GM18907 (cell line): ENCODE measurements around the gene AIFM3.
"Not testable (repeated sequence)": the region's sequence is repeated elsewhere in the genome, so short reads cannot be mapped to it uniquely, and the experiment has no call there.

Experiments
- ATAC-seq: cut with Tn5 transposase; IDR thresholded peaks from one replicate; pipeline ENCODE4 v1.9.1; 2021; ENCODE audit warnings: mild to moderate bottlenecking, moderate library complexity; ENCODE audit not compliant: unreplicated experiment

AIFM3 gene, protein sequence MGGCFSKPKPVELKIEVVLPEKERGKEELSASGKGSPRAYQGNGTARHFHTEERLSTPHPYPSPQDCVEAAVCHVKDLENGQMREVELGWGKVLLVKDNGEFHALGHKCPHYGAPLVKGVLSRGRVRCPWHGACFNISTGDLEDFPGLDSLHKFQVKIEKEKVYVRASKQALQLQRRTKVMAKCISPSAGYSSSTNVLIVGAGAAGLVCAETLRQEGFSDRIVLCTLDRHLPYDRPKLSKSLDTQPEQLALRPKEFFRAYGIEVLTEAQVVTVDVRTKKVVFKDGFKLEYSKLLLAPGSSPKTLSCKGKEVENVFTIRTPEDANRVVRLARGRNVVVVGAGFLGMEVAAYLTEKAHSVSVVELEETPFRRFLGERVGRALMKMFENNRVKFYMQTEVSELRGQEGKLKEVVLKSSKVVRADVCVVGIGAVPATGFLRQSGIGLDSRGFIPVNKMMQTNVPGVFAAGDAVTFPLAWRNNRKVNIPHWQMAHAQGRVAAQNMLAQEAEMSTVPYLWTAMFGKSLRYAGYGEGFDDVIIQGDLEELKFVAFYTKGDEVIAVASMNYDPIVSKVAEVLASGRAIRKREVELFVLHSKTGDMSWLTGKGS

DNA sequence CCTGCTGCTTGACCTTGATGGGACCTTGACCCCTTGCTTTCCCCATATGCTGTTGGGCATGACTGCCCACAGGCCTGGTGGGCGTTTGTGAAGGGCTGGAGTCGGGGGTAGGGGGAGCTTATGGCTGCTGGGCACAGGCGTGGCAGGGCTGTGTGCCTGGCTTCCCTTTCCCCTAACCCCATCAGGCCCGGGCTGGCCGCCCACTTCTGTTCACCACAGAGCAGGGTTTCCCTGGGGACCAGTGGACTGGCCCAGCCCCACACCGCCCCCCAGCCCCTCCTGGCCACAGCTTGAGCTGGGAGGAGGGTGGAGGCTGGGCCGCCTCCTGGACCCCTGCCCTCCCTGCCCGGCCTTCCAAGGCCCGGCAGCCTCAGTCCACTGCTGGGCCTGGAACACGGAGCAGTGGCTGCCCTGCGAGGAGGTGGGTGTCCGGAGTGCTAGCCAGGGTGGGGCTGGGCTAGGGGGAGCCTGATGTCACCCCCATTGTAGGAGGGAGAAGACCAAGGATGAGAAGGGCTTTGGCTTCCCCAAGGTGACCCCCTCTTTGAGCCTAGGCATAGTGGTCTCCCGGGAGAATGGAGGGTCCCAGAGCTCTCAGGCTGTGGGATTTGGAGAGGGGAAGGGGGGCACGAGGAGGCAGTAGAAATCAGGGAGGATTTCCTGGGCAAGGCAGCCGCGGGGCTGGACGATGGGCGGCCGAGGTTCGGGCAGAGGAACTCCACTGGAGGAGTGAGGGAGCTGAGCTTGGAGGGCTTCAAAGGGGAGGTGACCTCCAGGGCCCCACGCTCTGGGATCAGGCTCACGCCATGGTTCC lies at the start of gene AIFM3:
Gene AIFM3 (plus strand): TSS at position 373 of the 814 bp plus-strand sequence. CDS start 690 bp downstream, outside the sequence.
- no peak for ATAC-seq

DNA sequence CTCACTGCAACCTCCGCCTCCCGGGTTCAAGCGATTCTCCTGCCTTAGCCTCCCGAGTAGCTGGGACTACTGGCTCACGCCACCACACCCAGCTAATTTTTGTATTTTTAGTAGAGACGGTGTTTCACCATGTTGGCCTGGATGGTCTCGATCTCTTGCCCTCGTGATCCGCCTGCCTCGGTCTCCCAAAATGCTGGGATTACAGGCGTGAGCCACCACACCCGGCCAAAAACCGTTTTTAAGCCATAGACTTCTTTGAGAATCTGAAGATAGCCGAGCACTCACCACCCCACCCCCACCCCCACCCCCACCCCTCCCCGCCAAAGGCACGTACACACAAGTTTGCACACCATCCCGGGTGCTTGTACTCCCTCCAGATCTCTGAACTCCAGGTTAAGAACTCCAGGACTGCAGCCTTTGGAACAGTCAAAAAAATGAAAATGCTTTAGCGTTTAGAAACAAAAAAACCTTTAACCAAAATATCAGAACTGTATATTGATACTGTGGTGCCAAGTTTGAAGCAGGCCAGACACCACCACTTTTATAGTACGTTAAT lies 48.3 kb upstream of the AIFM3 start:
- ATAC-seq: no peak

DNA sequence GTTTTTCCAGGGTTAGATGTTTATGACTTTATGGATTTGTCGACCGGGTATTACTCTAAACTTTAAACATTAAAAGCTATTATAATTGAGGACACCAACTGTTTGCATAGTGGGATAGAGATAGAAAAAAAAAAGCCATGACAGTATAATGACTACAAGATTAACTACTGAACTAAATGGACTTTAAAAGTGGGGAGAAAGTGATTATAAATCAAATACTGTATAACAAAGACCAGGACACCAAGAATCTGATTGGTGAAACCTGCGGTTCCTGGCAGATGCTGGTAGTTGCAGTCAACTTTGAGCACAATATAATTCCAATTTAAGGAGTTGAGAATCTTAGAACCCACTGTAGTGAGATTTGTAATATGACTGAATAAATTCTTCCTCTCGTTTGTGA lies 47.3 kb upstream of the AIFM3 start:
- no peak for ATAC-seq

DNA sequence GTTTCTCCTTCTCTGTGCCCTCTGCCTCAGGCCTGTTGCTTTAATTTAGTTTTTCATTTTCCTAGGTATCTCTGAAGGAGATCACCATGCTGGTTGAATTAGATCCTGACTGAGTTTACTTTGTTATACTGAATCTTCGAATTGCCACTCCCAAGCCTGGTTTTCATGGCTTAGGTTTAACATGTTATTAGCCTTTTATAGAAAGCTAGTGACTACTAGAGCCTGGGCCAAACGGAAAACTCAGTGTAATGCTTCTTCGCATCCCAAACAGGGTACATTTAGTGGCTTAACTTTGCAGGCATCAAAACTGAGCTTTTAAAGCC lies 46.2 kb upstream of the AIFM3 start:
- no peak for ATAC-seq

DNA sequence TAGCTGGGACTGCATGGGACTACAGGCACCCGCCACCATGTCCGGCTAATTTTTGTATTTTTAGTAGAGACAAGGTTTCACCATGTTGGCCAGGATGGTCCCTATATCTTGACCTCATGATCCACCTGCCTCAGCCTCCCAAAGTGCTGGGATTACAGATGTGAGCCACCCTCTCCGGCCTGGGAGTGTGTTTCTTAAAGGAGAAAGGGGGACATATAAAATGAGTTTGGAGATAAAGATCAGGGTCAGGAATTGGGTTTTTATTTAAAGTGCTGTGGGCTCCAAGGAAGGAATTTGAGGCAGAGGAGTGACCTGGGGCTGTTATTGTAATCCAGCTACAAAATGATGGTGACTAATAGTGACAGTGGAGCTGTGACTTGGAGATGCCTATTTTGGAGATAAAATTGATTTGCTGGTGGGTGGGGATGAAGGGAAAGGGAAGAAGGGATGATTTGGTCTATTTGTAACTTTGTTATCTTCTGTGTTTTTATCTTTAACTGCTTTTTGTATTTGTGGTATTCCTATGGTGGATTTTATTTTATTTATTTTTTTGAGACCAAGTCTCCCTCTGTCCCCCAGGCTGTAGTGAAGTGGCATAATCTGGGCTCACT lies 44.8 kb upstream of the AIFM3 start:
- no peak for ATAC-seq

DNA sequence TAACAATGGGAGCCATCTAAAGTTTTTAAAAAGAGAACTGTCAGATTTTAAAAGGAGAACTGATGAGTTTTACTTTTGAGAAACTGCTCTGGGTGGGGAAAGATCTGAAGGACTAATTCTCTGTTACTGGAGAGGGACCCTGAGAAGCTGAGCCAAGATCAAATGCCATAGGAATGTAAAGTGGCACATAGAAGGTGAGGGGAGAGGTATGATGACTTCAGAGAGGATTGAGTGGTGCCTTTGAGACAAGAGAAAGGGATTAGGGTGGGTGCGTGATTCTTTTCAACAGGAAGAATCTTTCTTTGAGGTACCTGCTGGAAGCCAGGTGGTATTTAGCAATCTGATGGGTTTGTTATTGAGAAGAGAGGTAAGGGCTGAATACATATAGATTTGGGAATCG lies 40.8 kb upstream of the AIFM3 start:
- no peak for ATAC-seq

DNA sequence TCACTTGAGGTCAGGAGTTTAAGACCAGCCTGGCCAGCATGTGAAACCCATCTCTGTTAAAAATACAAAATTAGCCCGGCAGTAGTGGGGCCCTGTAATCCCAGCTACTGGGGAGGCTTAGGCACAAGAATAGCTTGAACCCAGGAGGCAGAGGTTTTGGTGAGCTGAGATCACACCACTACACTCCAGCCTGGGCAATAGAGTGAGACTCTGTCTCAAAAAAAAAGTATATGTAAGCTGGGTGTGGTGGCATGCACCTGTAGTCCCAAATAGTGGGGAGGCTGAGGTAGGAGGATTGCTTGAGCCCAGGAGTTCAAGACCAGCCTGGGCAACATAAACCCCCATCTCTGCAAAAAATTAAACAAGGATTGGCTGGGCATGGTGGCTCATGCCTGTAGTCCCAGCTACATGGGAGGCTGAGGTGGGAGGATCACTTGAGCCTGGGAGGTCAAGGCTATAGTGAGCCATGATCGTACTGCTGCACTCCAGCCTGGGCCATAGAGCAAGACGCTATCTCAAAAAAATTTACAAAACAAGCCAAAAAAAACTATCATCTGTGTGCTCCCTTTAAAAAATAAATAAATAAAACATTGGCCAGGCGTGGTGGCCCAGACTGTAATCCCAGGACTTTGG lies 39.0 kb upstream of the AIFM3 start:
- ATAC-seq: no peak

DNA sequence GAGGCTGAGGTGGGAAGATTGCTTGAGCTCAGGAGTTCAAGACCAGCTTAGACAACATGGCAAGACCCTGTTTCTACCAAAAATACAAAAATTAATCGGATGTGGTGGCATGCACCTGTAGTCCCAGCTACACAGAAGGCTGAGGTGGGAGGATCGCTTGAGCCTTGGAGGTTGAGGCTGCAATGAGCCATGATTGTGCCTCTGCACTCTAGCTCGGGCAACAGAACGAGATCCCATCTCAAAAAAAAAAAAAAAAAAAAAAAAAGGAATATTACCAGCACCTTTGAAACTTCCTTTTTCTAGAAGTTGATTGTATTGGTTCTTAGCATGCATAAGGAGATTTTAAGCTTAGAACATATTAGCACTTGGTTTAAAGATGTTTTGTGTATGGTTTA lies 38.5 kb upstream of the AIFM3 start:
- no peak for ATAC-seq

DNA sequence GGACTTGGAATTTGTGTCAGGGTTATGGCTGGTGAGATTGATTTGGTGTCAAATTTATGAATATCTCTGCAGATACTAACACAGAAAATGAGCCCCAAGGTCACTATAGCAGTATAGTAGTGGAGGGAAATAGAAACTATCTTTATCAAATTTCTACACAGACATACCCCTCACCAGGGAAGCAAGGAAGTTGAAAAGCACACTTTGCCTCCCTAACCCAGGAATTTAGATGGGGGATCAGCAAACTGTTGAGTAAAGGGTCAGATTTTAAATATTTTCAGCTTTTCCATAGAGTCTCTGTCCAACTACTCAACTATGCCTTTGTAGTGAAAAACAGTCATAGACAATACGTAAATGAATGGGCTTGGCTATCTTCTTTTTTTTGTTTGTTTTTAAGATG lies 37.1 kb upstream of the AIFM3 start:
- no peak for ATAC-seq

DNA sequence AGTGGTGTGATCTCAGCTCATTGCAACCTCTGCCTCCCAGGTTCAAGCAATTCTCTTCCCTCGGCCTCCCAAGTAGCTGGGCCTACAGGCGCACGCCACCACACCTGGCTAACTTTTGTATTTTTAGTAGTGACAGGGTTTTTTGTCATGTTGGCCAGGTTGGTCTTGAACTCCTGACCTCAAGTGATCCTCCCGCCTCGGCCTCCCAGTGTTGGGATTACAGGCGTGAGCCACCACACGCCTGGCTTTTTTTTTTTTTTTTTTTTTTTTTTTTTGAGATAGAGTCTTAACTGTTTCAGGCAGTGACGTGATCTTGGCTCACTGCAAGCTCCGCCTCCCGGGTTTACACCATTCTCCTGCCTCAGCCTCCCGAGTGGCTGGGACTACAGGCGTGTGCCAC lies 36.6 kb upstream of the AIFM3 start:
- ATAC-seq: not testable (repeated sequence)

DNA sequence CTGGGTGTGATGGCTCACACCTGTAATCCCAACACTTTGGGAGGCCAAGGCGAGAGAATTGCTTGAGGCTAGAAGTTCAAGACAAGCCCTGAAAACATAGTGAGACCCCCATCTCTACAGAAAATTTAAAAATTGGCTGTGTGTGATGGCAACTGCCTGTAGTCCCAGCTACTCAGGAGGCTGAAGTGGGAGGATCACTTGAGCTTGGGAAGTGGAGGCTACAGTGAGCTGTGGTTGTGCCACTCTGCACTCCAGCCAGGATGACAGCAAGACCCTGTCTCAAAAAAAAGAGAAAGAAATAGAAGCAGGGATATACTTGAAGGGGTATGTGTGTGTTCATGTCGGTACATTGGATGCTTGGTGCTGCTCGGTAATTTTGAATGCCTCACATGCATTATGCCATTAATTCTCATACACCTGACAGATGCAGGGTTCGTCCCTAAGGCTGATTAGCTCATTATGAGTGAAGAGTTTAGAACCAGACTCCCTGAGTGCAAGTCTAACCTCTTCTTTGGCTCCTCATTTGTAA lies 35.9 kb upstream of the AIFM3 start:
- ATAC-seq: no peak

DNA sequence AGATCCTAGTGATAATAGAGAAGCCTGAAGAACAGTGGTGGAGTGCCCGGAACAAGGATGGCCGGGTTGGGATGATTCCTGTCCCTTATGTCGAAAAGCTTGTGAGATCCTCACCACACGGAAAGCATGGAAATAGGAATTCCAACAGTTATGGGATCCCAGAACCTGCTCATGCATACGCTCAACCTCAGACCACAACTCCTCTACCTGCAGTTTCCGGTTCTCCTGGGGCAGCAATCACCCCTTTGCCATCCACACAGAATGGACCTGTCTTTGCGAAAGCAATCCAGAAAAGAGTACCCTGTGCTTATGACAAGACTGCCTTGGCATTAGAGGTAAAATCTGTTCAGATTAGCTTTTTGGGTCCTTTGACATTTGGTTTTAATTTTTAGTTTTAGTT lies 33.1 kb upstream of the AIFM3 start:
- ATAC-seq: no peak

DNA sequence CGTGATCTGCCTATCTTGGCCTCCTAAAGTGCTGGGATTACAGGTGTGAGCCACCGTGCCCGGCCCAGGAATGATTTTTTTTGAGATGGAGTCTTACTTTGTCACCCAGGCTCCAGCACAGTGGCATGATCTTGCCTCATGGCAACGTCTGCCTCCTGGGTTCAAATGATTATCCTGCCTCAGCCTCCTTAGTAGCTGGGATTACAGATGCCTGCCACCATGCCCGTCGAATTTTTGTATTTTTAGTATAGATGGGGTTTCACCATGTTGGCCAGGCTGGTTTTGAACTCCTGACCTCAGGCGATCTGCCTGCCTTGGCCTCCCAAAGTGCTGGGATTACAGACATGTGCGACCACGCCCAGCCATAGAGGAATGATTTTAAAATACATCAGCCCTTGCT lies 32.0 kb upstream of the AIFM3 start:
- ATAC-seq: not testable (repeated sequence)

DNA sequence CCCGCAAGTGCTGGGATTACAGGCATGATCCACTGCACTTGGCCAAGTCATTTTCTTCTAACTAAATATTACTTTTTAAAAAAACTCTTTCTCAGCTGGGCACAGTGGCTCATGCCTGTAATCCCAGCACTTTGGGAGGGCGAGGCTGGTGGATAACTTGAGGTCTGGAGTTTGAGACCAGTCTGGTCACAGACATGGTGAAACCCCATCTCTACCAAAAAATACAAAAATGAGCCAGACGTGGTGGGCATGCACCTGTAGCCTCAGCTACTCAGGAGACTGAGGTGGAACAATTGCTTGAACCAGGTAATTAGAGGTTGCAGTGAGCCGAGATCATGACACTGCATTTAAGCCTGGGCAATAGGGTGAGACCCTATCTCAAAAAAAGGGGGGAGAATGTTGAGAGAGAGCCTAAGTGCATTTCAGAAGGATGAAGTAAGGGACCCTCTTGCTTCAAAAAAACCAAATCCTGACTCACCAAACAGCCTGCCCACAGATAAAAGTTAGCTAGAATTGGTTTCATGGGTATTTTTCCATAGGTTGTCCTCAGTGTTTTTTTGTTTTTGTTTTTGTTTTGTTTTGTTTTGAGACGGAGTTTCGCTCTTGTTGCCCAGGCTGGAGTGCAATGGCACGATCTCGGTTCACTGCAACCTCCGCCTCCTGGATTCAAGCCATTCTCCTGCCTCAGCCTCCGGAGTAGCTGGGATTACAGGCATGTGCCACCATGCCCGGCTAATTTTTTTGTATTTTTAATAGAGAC lies 31.1 kb upstream of the AIFM3 start:
- ATAC-seq: not testable (repeated sequence)

DNA sequence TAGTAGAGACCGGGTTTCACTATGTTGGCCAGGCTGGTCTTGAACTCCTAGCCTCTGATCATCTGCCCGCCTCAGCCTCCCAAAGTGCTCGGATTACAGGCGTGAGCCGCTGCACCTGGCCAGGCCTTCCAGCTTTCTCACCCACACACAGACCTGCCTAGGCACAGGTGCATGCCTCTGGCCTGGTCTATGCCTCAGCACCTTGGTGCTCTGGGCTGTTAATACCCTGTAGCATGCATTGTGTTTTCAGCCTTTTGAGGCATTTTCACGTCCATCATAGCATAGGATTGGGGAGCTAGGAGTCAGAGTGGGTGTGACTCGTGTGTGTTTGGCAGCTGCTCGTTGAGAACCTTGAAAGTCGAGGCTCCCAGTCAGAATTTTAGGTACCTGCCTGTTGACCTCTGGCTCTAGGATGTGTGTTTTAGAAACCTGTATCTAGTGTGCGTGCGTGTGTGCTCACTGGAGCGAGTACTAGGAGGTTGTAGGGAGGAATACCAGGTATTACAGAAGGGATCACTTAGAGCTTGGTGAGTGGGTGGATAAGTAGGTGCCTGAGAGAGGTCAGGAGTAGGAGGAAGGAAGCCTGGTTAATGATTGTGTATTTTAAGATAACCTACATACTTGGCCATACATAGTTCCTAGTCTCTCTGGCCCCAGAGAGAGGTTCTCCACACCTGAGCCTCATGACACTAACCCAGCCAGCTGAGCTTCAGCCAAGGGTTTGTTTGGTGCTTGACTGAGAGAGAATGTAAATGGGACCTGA lies 29.8 kb upstream of the AIFM3 start:
- no peak for ATAC-seq

DNA sequence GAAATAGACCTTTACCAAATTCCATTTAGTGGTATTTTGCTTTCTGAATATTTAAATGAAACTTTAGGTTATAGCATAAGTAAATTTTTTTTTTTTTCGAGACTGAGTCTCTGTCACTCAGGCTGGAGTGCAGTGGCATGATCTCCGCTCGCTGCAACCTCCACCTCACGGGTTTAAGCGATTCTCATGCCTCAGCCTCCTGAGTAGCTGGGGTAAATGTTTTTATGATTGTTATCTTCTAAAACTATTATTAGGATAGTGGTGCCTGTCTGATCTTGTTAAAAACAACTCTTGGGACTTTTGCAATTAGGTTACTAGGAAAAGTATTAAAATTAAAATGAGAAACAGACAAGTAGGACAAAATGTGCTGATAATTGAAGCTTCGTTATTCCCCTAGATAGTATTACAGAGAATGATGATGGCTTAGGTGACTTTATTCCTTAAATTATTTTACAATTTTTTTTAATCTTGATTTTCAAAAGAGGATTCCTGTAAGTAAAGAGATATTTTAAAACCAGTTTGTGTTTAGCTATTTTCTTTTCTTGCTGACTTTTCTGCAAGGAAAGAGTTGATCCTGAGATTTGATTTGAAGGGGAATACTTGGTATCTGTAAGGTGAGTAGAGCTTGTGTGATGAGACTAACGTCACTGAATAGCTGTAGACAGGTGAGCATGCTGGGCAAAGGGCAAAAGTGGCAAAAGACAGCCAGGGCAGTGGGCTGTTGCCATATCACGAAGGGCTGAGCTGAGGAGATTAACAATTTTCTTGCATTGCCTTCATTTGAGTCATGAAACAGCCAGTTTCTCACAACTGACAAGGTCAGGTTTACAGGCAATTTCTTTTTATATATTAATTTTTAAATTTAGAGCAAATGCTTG lies 29.0 kb upstream of the AIFM3 start:
- no peak for ATAC-seq

DNA sequence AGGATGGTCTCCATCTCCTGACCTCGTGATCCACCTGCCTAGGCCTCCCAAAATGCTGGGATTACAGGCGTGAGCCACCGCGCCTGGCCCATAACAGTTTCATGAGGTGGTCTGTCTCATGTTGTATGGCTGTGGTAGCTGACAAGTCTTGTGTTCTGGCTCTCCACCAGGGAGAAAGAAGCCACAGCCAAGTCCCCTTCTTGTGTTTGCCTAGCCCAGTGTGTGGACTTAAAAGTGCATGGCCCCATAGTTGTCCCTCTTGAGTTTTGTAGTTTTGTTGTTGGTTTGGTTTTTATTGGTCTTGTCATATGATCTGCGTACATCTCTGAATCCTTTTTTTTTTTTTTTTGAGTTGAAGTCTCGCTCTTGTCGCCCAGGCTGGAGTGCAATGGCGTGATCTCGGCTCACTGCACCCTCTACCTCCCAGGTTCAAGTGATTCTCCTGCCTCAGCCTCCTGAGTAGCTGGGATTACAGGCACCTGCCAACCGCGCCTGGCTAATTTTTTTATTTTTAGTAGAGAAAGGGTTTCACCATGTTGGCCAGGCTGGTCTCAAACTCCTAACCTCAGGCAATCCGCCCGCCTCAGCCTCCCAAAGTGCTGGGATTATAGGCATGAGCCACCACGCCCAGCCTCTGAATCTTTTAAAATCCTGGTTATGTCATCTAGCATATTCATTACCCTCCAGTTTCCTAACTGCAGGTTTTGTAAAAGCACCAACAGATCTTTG lies 27.4 kb upstream of the AIFM3 start:
- ATAC-seq: not testable (repeated sequence)
